ENCODE results near the gene HNRNPH2. TPM values are rescaled to one million over a fixed set of nuclear protein-coding genes. Genes with fewer than 3 reads are reported as not detected.

HNRNPH2 gene
- polyA plus RNA-seq, 1 of the 3 experiments (the other 2 are of a cell fraction): 32.5 TPM

DNA sequence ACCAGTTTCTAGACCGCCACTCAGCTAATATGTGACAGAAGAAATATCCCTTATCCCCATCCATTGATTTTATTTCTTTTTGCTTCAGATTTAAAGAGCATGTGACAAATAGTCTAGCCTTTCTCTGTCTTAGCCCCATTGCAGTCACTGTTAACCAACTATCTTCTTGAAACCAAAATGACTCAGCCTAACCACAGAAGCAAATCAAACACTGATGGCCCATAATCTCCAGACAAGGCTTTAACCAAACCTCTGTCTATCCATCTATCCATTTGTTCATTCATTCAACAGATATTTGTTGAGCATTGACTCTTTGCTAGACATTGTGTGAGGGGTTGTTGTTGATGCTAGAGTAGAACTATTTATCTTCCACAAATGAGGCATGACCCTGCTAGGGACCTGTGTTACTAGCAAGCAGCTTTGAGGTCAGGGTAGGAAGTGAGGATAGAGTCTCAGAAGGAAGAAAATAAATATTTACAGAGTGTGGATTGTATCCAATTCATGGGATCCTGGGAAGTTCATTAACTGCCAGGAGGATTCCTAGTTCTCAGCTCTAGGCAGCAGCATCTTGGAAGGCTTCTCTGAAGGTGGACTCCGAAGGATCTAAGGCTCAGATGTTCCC is 22.5 kb downstream of the HNRNPH2 start:
- DNase-seq: no peak
- POLR2A ChIA-PET: no interaction called here
- no peaks in the 10 kb centered on the region for H3K79me2 ChIP-seq (ENCODE audit: insufficient read depth)
- H3K27me3 ChIP-seq (ENCODE audit: insufficient read depth): no peaks in the 10 kb centered on the region
- no peak overlapping the region for H2AFZ ChIP-seq (ENCODE audit: low read depth)
- no peak overlapping the region for H3K4me3 ChIP-seq (ENCODE audit: low read depth in 2 of 2, low read length in 1 of 2)
- H4K20me1 ChIP-seq (ENCODE audit: insufficient read depth): no peaks in the 10 kb centered on the region
- TF ChIP-seq, protein P1, sequence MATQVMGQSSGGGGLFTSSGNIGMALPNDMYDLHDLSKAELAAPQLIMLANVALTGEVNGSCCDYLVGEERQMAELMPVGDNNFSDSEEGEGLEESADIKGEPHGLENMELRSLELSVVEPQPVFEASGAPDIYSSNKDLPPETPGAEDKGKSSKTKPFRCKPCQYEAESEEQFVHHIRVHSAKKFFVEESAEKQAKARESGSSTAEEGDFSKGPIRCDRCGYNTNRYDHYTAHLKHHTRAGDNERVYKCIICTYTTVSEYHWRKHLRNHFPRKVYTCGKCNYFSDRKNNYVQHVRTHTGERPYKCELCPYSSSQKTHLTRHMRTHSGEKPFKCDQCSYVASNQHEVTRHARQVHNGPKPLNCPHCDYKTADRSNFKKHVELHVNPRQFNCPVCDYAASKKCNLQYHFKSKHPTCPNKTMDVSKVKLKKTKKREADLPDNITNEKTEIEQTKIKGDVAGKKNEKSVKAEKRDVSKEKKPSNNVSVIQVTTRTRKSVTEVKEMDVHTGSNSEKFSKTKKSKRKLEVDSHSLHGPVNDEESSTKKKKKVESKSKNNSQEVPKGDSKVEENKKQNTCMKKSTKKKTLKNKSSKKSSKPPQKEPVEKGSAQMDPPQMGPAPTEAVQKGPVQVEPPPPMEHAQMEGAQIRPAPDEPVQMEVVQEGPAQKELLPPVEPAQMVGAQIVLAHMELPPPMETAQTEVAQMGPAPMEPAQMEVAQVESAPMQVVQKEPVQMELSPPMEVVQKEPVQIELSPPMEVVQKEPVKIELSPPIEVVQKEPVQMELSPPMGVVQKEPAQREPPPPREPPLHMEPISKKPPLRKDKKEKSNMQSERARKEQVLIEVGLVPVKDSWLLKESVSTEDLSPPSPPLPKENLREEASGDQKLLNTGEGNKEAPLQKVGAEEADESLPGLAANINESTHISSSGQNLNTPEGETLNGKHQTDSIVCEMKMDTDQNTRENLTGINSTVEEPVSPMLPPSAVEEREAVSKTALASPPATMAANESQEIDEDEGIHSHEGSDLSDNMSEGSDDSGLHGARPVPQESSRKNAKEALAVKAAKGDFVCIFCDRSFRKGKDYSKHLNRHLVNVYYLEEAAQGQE (IDR thresholded peaks at IDR 0.05; ENCODE audit: low read depth, low read length): no peak
- TF ChIP-seq MXI1 (IDR thresholded peaks at IDR 0.05; ENCODE audit: low read depth, low read length) (no peak), POLR2AphosphoS5 (IDR thresholded peaks at IDR 0.05; ENCODE audit: low read depth, low read length) (no peak), TCF12 (IDR thresholded peaks at IDR 0.05) (peak; percentile 7; the same call in 1 of the 2 replicates), RFX5 (IDR thresholded peaks at IDR 0.05; ENCODE audit: low read length) (no peak), TEAD4 (IDR thresholded peaks at IDR 0.05; ENCODE audit: borderline replicate concordance, insufficient read depth) (no peak), NRF1 (IDR thresholded peaks at IDR 0.05; ENCODE audit: low read depth, low read length) (no peak), CHD2 (IDR thresholded peaks at IDR 0.05; ENCODE audit: low read length, partially characterized antibody) (no peak), FOXJ3 (CRISPR knock-in tag; IDR thresholded peaks at IDR 0.05) (no peak), MAX (IDR thresholded peaks at IDR 0.05; ENCODE audit: low read depth) (no peak), IRF3 (IDR thresholded peaks at IDR 0.05; ENCODE audit: low read depth, low read length) (no peak), MEF2A (IDR thresholded peaks at IDR 0.05; ENCODE audit: borderline replicate concordance, low read depth) (no peak), YY1 (IDR thresholded peaks at IDR 0.05; ENCODE audit: low read depth) (no peak), RAD21 (IDR thresholded peaks at IDR 0.05; ENCODE audit: low read length) (no peak), GATA2 (CRISPR knock-in tag; IDR thresholded peaks at IDR 0.05) (no peak), EZH2phosphoT487 (IDR thresholded peaks at IDR 0.05; ENCODE audit: borderline replicate concordance, low read depth) (no peak), GABPA (IDR thresholded peaks at IDR 0.05; ENCODE audit: low read depth) (no peak), FOSL2 (IDR thresholded peaks at IDR 0.05; ENCODE audit: borderline replicate concordance, low read depth) (0 out of 2 replicates have a peak, but pooled peaks have one; percentile 14), JUND (IDR thresholded peaks at IDR 0.05) (peak; percentile 23; the same call in 1 of the 2 replicates), EP300 (IDR thresholded peaks at IDR 0.05; ENCODE audit: borderline replicate concordance in 1 of 2, low read depth in 1 of 2, low read length in 1 of 2) (no peak), SIN3A (IDR thresholded peaks at IDR 0.05; ENCODE audit: borderline replicate concordance, low read depth, low read length) (no peak), USF2 (IDR thresholded peaks at IDR 0.05; ENCODE audit: borderline replicate concordance, low read depth, low read length) (no peak)
- TF ChIP-seq, protein P2, sequence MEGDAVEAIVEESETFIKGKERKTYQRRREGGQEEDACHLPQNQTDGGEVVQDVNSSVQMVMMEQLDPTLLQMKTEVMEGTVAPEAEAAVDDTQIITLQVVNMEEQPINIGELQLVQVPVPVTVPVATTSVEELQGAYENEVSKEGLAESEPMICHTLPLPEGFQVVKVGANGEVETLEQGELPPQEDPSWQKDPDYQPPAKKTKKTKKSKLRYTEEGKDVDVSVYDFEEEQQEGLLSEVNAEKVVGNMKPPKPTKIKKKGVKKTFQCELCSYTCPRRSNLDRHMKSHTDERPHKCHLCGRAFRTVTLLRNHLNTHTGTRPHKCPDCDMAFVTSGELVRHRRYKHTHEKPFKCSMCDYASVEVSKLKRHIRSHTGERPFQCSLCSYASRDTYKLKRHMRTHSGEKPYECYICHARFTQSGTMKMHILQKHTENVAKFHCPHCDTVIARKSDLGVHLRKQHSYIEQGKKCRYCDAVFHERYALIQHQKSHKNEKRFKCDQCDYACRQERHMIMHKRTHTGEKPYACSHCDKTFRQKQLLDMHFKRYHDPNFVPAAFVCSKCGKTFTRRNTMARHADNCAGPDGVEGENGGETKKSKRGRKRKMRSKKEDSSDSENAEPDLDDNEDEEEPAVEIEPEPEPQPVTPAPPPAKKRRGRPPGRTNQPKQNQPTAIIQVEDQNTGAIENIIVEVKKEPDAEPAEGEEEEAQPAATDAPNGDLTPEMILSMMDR (IDR thresholded peaks at IDR 0.05): no peak
- H3K36me3 ChIP-seq (replicated peaks in 1 of 2; ENCODE audit: control insufficient read depth in 1 of 2, insufficient read depth in 2 of 2, low read length in 1 of 2): no peaks in the 10 kb centered on the region
- peak overlapping the region in 1 of 2 experiments; percentile 62; a peak in 3 of 4 replicates for H3K27ac ChIP-seq (ENCODE audit: low read depth in 2 of 2, low read length in 1 of 2)
- CTCF ChIA-PET: no interaction called here
- no peaks in the 10 kb centered on the region for H3K4me1 ChIP-seq (ENCODE audit: control insufficient read depth in 1 of 2, insufficient read depth in 2 of 2, low read depth in 1 of 2, low read length in 1 of 2)
- H3K9ac ChIP-seq: no peak overlapping the region
- H3K4me2 ChIP-seq: peak overlapping the region; percentile 29; the same call in 1 of the 2 replicates
- no peaks in the 10 kb centered on the region for H3K9me3 ChIP-seq
- WGBS (ENCODE audit: low lambda C conversion rate): 73% methylated on average over 2 of the region's 2 CpGs
- H3K9me2 ChIP-seq: no peaks in the 10 kb centered on the region
- peaks cover 17% of the 10 kb centered on the region for H3F3A ChIP-seq (replicated peaks; ENCODE audit: insufficient read depth)

Measured in SK-N-SH (cell line).